Bronchial epithelial cell (primary cell): ENCODE data around the gene PPP2R5C. TPM values are rescaled to one million over a fixed set of nuclear protein-coding genes. Genes with fewer than 3 reads are reported as not detected.

ENCODE experiments used
- DNase-seq: peaks from one replicate; pipeline ENCODE4 v3.0.0-alpha.2; 2010; ENCODE audit warnings: low read depth
- FAIRE-seq: peaks from 2 replicates; lab custom pipeline; 2011; peaks lifted over from hg19 to GRCh38; lab: Jason Lieb, UNC
- H3K27me3 ChIP-seq: 2 replicates; pipeline ENCODE4 v1.5.1; 2011; ENCODE audit warnings: low read length; ENCODE audit not compliant: control insufficient read depth, insufficient read depth
- H3K36me3 ChIP-seq: 2 replicates; pipeline ENCODE4 v1.5.1; 2011; ENCODE audit warnings: low read length; ENCODE audit not compliant: control insufficient read depth, insufficient read depth
- H3K4me3 ChIP-seq: 2 replicates; pipeline ENCODE4 v1.5.1; 2011; ENCODE audit warnings: mild to moderate bottlenecking, low read depth, low read length, control low read depth
- CTCF ChIP-seq: IDR thresholded peaks from 2 replicates; pipeline ENCODE4 v1.5.1; 2011; ENCODE audit warnings: mild to moderate bottlenecking, moderate library complexity, low read length, control low read depth, inconsistent platforms; ENCODE audit not compliant: insufficient read depth, severe bottlenecking
- total RNA-seq: library from RNA; depleted of rRNA; stranded (reverse); fragments of >200 nt; gene quantifications from 2 replicates; pipeline ENCODE4 v1.2.1, GENCODE V29; 2014

PPP2R5C gene
- total RNA-seq, 1 donor from 2014 or later, result 71.3 TPM

- no peak overlapping the region for H3K4me3 ChIP-seq
- no peaks in the 10 kb centered on the region for H3K27me3 ChIP-seq
- TF ChIP-seq CTCF, result no peak
- no peaks in the 10 kb centered on the region for H3K36me3 ChIP-seq
- DNase-seq (peak; percentile 29), FAIRE-seq (no peak)
Measured at GRCh38 chr14:101973356-101973755, 211.8 kb downstream of the PPP2R5C start.

GRCh38 chr14:101975231-101975630 lies 213.7 kb downstream of the PPP2R5C start:
- no peak for TF ChIP-seq CTCF
- H3K4me3 ChIP-seq, result no peak overlapping the region
- H3K27me3 ChIP-seq, result no peaks in the 10 kb centered on the region
- DNase-seq (no peak), FAIRE-seq (no peak)
- peaks cover 2% of the 10 kb centered on the region for H3K36me3 ChIP-seq

Other genes starting within 250 kb of the PPP2R5C start
- not detected in 2 replicates for gene DIO3, start 200.2 kb upstream of the PPP2R5C start, total RNA-seq
- 277 and 372 TPM in 2 replicates for gene DYNC1H1, start 202.9 kb downstream of the PPP2R5C start, total RNA-seq